ENCODE data around the gene PLEKHM1.

The PLEKHM1 gene

DNA sequence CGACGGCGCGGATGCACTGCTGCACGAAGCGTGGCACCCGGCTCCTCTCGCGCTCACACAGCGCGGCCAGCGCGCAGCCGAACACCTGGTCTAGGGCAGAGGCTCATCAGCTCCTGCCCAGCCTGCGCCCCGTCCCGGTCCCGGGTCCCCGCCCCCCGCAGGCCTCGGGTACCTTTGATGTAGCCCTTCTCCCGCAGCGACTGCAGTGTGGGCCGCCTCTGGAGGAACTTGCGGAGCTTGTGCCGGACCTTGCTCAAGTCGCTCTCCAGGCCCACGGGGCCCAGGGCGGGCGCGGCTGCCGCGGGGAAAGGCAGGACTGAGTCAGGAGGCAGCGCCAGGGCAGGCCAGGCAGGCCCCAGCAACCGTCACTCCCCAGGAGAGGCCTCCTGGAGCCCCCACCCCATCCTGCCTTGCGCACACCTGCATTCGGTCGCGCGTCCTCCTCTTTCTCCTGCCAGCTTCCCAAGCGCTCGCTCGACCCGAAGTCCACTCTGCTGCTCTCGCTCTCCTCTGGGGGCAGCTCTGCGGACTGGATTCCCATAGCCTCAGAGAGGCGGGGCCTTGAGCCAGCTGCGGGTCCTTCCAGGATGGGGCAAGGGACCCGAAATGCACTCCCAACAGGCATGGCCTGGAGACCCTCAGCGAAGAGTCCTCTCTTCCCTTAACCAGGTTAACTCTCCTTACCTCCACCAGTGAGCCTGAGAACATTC is 93.9 kb downstream of the PLEKHM1 start:
- DNase-seq, result no peak

DNA sequence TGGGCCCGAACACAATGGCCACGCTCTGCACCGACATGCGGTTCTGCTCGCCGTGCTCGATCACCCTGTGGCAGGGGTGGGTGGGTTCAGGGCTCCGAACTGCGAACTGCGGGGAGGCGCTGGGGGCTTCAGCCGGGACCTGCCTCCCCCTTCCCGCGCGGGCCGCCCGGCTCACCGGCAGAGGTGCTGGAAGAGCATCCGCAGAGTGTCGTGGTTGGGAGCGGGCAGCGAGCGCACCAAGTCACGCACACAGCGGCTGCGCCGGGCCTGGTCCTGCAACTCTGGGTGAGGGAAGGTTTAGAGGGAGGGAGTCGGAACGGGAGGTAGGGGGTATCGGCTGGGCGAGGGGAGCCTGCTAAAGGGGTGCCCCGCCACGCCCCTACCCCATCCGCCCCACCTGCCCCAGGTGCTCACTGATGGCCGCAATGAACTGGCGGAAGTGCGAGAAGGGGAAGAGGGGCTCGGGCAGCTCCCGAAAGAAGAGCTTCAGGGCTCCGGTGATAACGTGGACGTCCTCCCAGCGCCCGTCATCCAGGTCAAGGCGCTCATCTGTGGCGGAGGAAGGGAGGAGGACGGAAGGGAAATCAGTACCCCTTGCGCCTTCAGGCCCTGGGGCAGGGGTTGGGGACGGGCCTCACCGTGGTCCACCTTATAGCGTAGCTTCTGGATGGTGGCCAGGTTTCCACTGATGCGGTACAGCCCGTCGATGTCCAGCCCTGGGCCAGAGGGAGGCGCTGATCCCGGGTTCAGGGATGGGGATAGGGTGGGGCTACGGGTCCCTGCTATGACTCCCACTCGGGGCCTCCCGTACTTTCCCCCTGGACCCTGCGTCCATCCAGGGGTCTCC is 94.7 kb downstream of the PLEKHM1 start:
- DNase-seq, result no peak

DNA sequence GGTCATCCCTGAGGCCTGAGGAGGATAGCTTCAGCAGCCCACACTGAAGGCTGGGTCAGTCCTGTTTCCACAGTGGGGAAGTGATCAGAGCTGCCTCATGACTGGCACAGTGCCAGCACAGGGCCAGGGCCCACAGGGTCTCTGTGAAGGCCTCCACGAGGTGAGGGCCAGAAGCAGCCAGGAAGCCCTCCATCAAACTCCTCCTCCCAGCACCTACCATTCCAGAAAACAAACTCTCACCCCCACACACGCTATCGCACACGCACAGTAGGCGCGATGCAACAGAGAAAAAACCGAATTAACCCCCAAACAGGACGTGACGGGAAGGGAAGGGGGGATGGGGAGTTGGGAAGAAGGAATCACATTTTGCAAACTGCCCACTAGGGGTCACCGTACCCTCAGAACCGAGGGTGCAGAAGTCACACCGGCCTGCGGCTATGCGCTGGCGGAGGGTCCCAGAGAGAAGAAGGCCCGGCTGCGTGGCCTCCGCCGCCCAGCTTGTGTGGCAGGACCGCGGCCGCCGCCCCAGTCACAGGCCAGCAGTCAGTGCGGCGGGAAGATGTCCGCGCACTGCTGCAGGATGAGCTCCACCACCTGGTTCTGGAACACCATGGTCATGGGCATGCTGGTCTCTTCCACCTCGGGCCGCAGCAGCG is 95.5 kb downstream of the PLEKHM1 start:
- DNase-seq, result peak; percentile 46

DNA sequence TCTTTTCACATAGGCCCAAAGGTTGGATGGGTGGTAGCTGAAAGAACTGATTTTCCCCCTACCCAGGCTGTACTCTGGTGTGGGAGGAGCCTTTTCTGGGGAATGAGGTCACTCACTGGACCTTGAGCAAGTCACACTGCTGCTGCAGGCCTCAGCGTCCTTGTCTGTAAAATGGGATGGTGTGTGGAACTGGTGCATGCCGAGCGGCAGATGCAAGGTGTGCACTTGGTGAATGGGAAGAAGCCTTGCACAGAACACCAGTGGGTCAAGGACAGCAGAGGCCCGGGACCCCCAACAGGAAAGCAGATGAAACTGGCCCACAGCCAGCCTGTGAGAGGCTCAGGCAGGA is 96.0 kb downstream of the PLEKHM1 start:
- no peak for DNase-seq

DNA sequence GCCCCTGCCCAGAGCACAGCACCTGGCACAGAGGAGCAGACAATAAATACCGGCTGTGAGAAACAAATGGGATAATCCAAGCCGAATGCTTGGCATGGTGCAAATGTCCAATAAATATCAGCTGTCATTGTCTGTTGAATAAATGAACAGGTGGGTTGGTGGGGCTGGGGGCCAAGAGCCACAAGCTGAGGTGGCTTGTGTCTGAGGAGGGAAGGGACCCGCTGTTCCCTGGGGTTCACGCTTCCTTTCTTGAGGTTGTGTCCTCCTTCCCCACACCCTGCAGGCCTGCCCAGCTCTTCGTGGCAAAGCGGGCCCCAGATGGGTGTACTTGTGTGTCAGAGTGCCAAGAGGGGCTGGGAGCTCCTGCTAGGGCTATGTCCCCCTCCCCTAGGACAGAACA is 96.4 kb downstream of the PLEKHM1 start:
- no peak for DNase-seq

DNA sequence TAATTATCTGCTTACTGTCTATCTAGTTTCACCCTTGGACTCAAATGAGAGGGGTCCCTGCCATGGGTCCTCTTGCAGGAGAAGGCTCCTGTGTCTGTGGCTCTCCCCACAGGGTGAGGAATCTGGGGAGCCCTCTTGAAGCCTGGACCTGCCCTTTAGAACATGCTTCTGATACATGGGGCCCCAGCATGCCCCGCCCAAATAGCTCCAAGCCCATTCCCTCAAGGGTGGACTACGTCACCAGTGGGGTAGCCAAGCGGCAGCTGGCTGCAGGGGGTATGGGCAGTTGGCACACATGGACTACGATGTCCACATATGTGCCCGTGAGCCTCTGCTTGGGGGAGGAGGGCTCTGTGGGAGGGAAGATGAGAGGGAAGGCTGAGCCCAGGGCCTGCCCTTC is 97.1 kb downstream of the PLEKHM1 start:
- no peak for DNase-seq

DNA sequence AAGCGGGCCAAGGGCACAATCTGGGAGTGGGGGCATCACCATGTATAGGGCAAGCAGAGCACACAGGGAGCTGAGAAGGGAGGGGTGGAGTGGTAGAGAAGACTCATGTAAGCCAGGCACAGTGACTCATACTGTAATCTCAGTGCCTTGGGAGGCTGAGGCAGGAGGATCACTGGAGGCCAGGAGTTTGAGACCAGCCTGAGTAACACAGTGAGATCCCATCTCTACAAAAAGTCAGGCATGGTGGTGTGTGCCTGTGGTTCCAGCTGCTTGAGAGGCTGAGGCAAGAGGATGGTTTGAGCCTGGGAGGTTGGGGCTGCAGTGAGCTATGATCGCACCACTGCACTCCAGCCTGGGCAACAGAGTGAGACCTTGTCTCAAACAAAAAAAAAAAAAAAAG is 98.6 kb downstream of the PLEKHM1 start:
- no peak for DNase-seq

DNA sequence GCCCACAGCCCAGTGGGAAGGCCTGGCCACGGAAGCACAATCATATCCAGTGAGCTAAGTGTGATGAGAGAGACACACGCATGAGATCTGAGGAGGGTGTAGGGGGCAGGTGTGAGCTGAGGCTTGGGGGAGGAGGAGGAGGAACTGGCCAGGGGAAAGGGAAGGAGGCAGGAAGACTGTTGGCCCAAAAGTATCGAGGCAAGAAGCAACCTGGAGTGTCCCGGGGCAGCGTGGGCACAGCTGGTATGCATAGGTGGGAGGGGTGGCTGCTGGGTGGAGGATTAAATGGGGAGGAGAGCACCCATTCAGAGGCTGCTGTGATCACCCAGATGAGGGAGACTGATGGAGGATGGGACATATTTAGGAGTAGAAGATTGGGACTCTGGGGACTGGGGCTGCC is 99.2 kb downstream of the PLEKHM1 start:
- DNase-seq, result no peak

DNA sequence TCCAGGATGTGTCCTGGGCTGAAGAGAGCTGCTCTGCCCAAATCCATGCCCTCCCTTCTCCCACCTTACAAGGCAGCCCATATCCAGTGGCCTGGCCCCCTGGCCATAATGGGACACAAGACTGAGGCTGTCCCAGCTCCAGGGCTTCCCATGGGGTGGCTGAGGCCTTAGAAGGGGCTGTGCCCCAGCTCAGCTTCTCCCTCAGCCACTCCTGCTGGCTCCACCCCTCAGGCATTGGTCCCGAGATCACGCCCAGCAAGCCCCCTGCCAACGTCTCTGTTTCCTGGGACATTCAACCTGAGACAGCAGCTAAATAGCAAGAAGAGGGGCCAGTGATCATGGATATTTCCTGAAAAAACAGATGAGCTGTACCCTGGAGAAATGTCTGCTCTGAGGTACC is 101.2 kb downstream of the PLEKHM1 start:
- no peak for DNase-seq

DNA sequence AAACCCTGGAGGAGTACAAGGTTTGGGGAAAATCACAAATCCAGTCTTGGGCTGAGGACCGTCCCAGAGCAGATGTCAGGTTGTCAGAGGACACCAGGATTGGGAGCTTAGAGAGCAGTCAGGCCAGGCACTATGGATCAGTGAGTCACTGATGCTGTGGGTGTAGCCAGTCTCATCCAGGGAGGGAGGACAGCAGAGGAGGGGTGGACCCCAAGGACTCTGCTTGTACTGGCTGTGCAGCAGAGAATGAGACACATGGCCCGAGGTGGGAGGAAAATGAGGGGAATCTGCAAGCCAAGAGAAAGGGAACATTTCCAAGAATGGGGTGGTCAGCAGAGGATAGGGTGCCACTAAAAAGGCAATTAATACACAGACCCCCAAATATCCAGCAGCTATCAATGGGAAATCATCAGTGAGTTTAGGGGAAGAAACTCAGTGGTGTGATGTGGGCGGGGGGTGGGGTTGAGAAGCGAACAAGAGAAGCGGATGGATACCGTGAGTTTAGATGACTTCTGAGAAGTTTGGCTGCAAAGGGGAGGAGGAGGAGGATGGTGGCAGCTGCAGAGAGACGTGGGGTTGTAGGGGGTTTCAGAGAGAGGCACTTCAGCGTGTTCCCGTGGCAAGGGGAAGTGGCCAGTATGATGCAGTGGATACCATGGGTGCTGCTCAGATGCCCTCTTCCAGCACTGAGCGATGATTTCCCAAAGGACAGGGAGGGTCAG is 101.8 kb downstream of the PLEKHM1 start:
- DNase-seq, result no peak

DNA sequence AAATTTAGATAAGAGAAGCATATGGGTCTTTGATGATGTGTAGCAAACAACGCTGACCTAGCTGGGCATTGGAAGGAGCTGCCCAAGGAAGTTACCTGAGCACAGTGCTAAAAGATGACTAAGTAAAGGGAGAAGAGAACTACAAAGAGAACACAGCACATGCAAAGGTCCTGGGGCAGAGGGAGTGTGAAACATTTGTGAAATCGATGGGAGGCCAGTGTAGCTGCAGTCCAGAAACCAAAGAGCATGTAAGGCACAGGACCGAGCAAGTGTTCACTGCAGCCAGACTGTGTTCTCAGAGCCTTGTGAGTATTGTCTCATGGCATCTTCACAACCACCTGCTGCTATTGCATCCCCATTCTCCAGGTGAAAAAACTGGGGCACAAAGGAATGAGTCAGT is 102.8 kb downstream of the PLEKHM1 start:
- DNase-seq, result no peak

DNA sequence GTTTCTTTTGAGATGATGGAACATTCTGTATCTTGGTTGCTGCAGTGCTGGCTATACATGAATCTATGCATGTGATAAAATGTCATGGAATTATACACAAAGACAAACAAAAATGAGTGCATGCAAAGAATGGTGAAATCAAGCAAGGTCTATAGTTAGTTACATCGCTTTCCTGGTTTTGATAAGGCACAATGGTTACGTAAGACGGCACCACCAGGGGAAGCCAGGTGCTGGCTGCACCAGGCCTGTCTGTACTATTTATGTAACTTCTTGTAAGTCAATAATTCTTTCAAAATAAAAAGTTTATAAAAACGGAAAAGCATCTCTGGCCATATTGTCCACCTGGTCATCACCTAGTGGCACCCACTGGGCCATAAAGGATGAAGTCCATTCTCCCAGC is 104.3 kb downstream of the PLEKHM1 start:
- DNase-seq, result no peak
